GM21717 (cell line): Measurements from ENCODE around the gene PRPH2.
"Not testable (repeated sequence)": the region's sequence is repeated elsewhere in the genome, so short reads cannot be mapped to it uniquely, and the experiment has no call there.

Source experiments
- ATAC-seq: cut with Tn5 transposase; IDR thresholded peaks from one replicate; pipeline ENCODE4 v1.9.1; 2021; ENCODE audit warnings: mild to moderate bottlenecking, moderate library complexity; ENCODE audit not compliant: unreplicated experiment

The PRPH2 gene

GRCh38 chr6:42742116-42742894 lies 19.9 kb upstream of the PRPH2 start:
- ATAC-seq = no peak

- ATAC-seq = no peak
Observed at GRCh38 chr6:42740725-42741124, 18.3 kb upstream of the PRPH2 start.

DNA sequence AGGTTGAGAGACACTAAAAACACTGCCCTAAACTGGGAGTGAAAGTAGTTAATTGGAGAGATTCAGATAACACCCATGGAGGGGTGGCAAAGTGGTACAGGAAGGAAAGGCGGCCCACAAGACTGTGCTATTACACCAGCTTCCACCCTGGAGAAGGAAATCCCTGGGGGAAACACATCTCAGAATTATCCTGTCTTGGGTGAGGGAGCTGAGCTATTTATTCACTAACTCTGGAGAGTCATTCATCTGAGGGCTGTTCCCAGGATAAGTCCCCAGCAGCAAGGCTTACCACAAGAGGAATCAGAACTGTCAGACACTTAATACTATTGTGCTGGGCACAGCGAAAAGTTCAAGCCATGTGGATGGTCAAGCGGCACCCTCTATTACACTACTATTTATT lies 13.6 kb upstream of the PRPH2 start:
- no peak for ATAC-seq

DNA sequence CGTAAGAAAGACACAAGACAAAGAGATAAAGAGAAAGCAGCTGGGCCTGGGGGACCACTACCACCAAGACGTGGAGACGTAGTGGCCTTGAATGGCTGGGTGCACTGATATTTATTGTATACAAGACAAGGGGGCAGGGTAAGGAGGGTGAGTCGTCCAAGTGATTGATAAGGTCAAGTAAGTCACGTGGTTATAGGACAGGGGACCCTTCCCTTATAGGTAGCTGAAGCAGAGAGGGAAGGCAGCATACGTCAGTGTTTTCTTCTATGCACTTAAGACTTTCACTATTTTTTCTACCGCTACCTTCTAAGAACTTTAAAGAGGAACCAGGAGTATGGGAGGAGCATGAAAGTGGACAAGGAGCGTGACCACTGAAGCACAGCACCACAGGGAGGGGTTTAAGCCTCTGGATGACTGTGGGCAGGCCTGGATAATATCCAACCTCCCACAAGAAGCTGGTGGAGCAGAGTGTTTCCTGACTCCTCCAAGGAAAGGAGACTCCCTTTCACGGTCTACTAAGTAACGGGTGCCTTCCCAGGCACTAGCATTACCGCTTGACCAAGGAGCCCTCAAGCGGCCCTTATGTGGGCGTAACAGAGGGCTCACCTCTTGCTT lies 11.6 kb upstream of the PRPH2 start:
- not testable (repeated sequence) for ATAC-seq

- no peak for ATAC-seq
Observed at GRCh38 chr6:42729731-42730130, 7.3 kb upstream of the PRPH2 start.

DNA sequence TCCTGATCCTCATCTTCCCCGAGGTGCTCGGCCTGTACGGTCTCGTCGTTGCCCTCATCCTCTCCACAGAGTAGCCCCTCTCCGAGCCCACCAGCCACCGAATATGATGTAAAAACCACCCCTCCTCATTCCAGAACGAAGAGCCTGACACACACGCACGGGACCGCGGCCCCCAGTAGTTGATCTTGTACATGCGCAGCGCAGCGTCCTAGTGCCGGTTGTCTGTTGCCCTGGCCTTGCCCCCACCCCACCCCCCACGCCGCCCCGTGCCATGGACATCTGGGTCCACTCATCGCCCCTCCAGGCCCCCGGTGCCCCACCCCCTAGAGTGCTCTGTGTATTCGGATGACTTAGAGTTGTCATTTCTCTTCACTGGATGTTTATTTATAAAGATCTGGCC lies 5.2 kb upstream of the PRPH2 start:
- no peak for ATAC-seq

GRCh38 chr6:42727087-42727611 lies 4.8 kb upstream of the PRPH2 start:
- no peak for ATAC-seq

DNA sequence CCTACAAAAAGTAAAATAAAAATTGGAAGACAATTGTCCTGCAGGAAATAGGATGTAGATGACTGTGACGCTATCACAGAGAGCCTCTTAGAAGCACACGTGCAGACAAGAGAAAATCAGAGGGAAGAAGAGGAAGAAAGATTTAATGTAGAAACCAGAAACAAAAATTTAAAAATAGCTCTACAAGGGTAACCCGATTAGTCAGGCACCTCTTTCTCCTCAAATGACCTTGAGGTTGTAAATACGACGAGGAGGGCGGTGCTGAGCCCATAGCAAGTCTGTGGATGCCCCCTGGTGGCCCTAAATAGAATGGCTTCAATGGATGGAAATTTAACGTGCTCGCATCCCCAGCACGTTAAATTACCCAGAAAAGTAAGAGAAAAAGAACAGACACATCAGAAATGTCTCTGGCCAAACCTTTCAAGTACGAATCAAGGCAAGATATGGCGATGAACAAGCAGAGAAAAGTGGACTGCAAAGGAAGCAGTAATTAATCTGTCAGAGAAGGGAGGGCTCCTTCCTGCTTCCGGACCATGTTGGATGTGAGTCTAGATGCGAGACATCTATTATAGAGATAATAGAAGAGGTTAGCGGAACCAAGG lies 4.2 kb upstream of the PRPH2 start:
- ATAC-seq = no peak

DNA sequence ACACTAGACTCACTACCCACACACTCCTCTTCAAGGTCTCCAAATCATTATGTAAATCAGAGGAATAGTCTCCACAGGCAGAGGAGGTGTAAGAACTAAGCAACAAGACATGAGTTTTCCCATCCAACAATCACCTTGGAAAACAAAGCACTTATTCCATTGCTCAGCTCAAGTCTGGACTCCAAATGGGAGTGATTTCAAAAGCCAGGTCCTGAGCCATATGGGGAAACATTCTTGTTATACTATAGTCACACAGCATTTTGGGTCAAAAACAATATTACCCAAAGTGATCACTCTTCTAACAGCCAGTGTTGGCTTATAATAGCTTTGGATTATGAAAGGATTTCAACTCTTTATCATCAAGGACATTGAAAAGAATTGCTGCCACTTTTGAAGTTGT lies 3.6 kb upstream of the PRPH2 start:
- ATAC-seq = no peak

DNA sequence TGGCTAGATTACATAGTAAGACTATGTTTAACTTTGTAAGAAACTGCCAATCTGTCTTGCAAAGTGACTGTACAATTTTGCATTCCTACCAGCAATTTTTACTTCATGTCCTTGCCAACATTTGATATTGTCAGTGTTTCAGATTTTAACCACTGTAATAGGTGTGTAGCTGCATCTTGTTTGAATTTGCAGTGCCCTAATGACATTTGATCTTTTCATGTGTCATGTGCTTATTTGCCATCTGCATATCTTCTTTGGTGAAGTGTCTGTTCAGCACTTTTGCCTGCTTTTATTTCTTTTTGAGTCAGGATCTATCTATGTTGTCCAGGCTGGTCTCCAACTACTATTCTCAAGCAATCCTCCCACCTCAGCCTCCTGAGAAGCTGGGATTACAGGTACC lies 2.4 kb upstream of the PRPH2 start:
- no peak for ATAC-seq

DNA sequence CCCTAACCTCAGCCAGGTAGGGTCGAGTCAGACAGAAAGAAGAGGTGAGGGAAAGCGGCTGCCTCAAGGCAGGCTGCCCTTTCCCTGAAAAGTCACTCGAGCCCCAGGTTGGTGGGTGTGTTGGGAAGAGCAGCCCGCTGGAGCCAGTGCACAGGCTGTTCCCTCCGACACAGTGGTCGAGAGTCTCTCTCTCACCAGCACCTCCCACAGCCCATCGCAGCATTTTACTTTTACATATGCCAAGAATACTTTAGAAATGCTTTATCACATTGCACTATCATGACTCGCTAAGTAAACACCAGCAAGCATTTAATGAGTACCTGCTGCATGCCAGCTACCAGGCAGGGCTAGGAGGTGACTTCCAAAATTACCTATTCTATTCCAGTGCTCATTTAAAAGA lies 1.7 kb downstream of the PRPH2 start:
- ATAC-seq = no peak

- ATAC-seq = no peak
Observed at GRCh38 chr6:42715871-42716270, 6.5 kb downstream of the PRPH2 start.

GRCh38 chr6:42714098-42714761 lies 8.2 kb downstream of the PRPH2 start:
- ATAC-seq = no peak

- ATAC-seq = no peak
Observed at GRCh38 chr6:42711930-42712329, 10.5 kb downstream of the PRPH2 start.

DNA sequence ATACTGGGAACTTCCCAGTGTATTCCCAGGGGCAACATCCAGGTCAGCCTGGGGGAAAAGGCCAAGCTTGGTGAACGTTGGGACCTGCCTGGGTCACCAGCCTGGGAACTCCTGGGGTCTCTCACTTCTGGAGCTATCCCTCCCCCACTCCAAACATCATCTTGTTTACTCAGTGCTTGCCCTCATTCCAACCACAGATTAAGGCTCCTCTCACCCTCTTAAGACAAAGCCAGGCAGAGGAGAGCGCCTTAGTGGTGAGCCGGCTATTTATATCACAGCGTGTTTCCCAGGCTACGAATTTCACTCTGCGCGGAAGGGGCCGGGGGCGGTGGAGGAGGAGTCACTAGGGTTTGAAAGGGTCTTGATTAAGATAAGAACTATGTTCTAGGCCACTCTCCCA lies 12.1 kb downstream of the PRPH2 start:
- ATAC-seq = no peak

DNA sequence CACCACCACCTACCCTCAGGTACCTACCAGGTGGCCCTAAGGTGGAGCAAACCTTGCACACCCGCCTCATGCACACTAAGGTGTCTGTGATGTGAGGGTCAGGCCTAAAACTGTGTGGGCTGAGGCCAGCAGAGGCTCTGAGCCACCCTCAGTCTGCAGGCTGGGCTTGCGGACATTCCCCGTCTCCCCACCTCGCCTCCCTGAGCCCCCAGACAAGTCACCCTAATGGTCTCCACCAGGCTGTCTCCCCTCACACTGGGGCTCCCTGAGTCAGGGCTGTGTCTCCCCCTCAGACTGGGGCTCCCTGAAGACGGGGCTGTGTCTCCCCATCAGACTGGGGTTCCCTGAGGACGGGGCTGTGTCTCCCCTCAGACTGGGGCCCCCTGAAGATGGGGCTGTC lies 12.5 kb downstream of the PRPH2 start:
- no peak for ATAC-seq

- no peak for ATAC-seq
Observed at GRCh38 chr6:42708096-42708495, 14.3 kb downstream of the PRPH2 start.

- ATAC-seq = no peak
Observed at GRCh38 chr6:42707595-42707994, 14.8 kb downstream of the PRPH2 start.

- ATAC-seq = no peak
Observed at GRCh38 chr6:42704937-42705374, 17.4 kb downstream of the PRPH2 start.

DNA sequence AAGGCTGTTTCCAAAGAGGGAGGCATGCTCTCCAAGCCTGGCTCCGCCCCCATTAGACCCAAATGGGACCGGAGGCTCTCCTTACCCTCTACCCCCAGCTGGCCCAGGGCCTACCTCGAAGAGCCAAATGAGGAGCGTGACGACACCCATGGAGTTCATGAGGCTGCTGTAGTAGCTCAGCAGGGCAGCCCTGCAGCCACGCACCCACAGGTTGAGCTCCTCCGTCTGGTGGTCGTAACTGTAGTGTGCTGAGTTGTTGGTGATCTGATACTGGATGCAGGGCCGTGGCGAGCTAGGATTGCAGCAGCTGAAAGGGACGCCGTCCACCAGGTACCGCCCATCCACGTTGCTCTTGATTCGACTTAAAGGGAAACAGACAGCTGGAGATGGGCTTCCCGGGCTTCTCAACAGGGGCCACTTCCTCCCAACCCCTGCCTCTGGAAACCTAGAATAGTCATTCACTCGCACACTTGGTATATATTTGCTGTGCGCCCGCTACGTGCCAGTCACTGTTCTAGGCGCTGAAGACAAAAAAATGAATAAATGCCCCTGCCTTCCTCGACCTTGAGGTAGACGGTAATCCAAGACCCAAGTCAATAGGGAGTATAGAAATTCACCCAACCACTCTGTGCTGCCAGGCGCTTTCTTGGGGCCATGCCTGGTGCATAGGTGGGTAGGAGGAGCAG lies 18.0 kb downstream of the PRPH2 start:
- ATAC-seq = no peak

DNA sequence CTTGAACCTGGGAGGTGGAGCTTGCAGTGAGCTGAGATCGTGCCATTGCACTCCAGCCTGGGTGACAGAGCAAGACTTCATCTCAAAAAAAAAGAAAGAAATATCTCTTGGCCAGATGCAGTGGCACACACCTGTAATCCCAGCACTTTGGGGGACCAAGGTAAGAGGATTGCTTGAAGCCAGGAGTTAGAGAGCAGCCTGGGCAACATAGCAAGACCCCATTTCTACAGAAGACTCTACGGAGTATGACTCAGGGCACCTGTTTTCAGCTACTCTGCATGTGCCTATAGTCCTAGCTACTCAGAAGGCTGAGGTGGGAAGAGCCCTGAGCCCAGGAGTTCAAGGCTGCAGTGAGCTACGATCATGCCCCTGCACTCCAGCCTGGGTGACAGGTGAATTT lies 19.6 kb downstream of the PRPH2 start:
- not testable (repeated sequence) for ATAC-seq
